ENCODE data around the gene RHBDF1.
"Not testable (repeated sequence)": the region's sequence is repeated elsewhere in the genome, so short reads cannot be mapped to it uniquely, and the experiment has no call there.

- TF ChIP-seq CTCF, POLR2A, EP300 (IDR thresholded peaks at IDR 0.05): not testable (repeated sequence)
Observed at GRCh38 chr16:33154-33876, 39.1 kb downstream of the RHBDF1 start.
